ELF-1 (cell line): ENCODE measurements around the gene RIOK3.
"Not testable (repeated sequence)": the region's sequence is repeated elsewhere in the genome, so short reads cannot be mapped to it uniquely, and the experiment has no call there.

Experiments used
- DNase-seq: peaks from one replicate; pipeline ENCODE4 v3.0.0-alpha.2; 2016; ENCODE audit warnings: low read depth, low spot score

RIOK3 gene

GRCh38 chr18:23451491-23451890 is 1.6 kb upstream of the RIOK3 start:
- no peak for DNase-seq

GRCh38 chr18:23452347-23452727 is 750 bp upstream of the RIOK3 start:
- no peak for DNase-seq

DNA sequence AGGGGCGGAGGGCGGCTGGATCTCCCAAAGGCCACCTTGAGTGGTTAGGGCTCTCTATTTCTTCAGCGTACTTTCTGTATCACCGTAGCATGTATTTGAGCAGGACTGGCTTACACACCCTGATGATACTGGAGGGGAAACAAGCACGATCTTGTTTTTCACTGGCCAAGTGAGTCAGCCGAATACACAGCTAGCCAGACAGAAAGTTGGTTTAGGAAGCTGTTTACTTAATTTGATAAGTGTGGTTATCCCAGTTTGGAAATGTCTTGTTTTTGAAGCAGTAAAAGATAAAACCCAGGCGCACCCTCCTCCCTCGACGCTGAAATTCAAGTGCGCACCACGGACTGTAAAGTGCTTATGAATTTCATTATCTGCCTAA is 582 bp downstream of the RIOK3 start:
- DNase-seq, result no peak

DNA sequence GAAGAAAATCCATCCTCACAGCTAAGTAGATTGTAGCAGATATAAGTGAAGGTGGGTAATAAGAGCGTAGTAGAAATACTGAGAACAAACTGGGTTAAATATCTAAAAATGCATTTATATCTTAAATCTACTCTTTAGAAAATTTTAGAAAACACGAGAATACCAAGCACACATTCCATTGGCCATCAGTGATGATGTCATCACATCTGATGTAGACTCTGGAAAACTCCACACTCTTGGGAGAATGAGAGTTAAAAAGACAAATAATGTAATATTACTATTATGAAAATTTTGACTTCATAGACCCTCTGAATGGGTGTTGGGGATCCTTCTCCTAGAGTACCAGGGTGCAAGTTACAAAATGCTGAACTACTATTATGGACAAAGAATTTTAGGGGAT is 3.7 kb downstream of the RIOK3 start:
- DNase-seq, result no peak

- no peak for DNase-seq
Measured at GRCh38 chr18:23458830-23459529, 5.9 kb downstream of the RIOK3 start.

GRCh38 chr18:23459530-23459921 is 6.4 kb downstream of the RIOK3 start:
- DNase-seq, result no peak

DNA sequence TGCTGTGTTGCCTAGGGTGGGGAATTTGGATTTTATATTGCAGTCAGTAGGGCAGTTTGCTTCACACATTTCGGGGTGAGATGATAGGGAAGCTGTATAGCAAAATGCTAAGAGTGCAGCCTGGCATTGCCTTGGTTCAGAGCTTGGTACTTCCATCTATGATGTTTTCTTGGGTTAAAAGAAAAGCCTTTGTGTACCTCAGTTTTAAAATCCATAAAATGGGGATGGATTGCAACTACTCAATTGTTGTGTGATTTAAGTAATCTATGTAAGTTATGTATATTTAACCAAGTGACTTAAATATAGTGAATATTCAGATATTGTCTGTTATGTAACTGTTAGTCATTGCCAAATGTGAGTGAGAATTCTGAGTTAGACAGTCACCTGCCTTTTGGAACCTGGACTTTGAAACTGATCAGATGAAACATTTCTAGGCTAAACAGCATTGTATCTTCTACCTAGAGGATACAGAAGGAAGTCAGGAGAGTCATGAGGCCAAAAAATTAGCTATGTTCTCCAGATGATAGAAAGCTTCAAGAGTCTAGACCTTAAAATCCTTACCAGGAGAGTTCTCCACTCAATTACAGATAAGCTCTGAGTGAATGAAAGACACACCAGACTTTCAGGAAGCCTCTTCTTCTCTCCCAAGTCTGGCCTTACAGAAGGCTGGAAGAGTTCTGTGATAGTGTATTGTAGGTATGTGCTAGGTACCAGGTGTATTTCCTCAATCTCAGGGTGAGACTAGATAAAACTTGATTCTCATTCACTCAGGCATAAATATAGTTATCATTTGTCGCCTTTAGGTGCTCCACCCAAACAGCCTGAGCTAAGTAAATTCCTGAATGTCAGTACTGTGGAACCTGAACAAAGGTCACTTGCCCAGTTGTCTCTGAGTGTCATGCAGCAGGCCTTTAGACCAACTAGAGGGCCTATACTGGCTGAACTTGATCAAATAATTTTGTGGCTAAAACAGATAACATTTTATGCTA is 7.5 kb downstream of the RIOK3 start:
- no peak for DNase-seq

GRCh38 chr18:23462876-23463275 is 9.8 kb downstream of the RIOK3 start:
- no peak for DNase-seq

DNA sequence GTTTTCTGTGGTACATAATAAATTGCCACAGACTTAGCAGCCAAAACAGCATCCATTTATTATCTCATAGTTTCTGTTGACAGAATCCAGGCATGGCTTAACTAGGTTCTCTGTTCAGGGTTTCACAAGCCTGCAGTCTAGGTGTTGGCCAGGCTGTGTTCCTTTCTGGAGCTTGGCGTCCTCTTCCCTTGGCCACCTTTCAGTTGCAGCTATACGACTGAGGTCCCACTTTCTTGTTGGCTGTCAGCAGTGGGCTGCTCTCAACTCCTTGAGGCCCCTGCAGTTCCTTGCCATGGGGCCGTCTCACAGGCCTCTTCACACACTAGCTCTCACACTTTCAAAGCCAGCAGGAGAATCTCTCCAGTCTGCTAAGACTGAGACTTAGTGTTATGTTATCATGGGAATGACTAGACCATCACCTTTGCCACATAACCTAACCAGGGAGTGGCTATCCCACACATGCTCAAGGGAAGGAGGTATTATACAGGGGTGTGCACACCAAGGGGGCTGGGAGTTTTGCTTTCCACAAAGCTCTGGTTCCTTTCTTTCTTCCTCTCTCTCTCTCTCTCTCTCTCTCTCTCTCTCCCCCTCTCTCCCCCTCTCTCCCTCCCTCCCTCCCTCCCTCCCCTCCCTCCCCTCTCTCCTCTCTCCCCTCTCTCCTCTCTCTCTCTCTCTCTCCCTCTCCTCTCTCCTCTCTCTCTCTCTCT is 15.8 kb downstream of the RIOK3 start:
- DNase-seq, result no peak

DNA sequence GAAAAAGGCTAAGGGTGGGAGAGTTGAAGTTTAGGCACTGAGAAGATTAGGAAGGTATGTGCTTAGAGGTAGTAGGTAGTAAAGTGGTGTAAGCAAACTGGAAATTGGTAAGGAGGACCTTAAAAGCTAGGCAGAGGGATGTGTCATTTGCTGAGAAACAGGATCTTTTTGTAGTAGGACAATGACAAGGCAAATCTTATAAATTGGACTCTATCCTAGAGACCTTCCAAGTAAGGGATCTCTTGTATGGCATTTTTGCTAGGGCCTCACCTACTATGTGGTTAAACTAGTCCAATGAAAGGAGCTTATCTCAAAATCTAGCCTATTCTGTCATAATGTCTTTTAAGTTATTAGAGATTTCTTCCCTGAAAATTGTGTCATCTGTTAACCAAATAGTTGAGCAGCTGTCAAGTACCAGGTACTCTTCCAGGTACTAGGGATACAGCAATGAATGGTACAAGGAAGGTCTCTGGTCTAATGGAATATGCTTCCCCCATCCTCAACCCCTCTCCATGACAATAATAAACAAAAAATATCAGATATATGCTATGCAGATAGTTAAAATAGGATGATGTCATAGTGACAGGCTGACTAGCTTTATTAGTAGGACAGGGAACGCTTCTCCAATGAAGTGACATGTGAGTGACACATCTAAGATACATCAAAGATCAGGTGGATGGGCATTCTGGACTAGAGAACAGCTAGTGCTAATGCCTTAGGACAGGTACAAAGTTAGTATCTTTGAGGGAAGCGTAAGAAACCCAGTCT is 17.7 kb downstream of the RIOK3 start:
- DNase-seq, result no peak

GRCh38 chr18:23471486-23471885 is 18.4 kb downstream of the RIOK3 start:
- no peak for DNase-seq

DNA sequence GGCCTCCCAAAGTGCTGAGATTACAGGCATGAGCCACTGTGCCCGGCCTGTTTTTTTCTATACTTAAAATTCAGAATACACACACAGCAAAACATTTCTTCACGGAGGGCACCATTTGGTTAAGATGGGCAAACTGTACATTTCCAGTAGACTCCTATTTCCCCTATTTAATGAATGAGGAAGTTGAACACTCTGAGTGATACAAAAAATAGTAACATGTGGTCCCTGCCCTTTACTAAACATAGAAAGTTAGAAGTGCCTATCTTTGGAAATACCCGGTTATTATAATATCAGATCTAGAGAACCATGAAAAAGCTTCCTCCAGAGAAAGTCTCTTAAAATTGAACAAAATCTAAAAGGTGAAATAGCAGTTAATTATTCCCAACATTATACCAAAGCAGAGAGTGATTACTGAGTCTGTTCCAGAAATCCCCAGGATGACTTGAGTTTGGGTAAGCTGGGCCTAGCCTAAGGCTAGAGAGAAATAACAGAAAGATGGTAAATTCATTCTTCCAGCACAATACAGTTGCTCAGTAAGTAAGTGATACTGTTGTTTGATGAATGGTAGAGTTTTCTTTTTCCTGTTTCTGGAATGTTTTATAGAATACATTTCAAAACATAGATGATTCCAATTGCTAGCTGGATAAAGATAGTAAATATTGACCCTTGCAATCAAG is 26.9 kb downstream of the RIOK3 start:
- DNase-seq, result no peak

DNA sequence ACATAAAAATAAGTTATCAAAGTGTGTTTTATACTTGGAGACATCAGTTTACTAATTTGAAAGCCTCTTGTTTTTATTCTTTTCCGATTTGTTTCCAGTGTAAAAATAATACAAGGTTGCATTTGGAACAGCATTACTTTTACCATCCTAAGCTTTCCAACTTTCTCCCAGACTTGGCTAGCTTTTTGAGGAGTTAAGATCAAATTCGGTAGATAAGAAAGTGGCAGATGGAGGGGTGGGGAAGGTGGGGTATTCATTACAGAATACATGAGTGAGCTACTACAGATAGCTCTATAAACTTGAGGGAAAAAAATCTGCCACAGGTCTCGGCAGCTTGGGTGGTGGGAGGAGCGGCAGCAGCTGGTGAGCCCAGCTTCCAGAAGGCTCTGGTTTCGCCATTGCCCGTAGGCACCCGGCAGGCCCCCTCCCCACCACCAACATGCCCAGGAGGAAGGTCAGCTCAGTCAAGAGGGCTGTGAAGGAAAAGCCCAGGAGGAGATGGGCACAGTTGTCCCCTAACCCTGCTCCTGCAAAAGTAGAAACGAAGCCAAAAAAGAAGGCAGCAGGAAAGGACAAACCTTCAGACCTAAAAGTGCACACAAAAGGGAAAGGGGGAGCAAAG is 31.6 kb downstream of the RIOK3 start:
- DNase-seq, result no peak

DNA sequence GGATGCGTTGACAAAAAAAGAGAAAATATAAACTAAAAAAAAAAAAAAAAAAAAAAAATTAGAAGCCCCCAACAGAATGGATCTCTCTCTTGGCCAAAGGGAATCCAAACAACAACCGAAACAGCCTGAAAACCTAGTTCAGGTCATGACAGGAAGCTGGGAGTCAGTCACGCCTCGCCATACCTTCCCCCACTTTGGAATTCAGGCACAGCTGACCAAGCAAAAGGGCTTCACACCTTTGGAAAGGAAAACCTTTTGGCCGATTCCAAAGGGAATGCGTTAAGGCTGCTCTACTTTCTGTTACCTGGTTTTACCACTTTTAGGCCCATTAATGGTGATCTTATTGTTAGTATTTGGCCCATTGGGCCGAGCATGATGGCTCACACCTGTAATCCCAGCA is 32.3 kb downstream of the RIOK3 start:
- no peak for DNase-seq

DNA sequence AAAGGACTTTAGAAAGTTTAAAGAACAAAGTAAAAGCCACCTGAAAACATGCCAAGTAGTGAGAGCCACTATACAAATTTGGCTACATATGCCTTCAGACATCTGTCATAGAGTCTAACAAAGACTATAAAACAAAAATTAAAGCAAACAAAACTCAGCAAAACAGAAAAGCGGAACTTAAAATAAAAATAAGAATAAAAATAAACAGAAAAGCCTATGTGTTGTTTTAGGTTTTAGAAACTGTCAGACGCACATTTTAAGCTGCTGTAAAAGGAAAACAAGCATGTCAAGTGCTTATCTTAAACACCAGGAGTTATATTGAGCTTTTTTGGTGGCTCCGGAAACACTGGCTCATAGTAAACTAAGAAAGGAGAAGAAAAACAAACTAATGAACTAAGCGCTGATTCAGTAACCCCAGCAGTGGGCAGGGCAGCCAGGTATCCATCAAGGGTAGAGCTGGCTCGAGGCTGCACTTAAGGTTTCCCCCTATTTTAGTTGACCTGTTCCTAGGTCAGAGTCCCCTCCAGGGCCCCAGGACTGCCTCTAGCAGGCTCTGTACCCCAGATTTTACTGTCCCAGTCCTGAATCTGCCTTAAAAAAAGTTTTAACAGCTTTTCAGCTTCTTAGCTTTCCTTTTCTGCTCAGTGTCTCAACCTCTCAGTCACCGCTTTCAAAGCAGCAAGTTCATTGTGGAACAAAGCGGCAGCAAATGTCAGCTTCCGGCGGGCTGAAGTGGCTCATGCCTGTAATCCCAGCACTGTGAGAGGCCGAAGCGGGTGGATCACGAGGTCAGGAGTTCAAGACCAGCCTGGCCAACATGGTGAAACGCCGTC is 34.9 kb downstream of the RIOK3 start:
- DNase-seq, result no peak

GRCh38 chr18:23489586-23489985 is 36.5 kb downstream of the RIOK3 start:
- not testable (repeated sequence) for DNase-seq

GRCh38 chr18:23493654-23494053 is 40.6 kb downstream of the RIOK3 start:
- no peak for DNase-seq

- no peak for DNase-seq
Measured at GRCh38 chr18:23494992-23495391, 41.9 kb downstream of the RIOK3 start.

GRCh38 chr18:23495723-23496440 is 42.8 kb downstream of the RIOK3 start:
- no peak for DNase-seq
